GM21619 (cell line): ENCODE results near the gene NEU4.
"Not testable (repeated sequence)": the region's sequence is repeated elsewhere in the genome, so short reads cannot be mapped to it uniquely, and the experiment has no call there.

Experiments used
- ATAC-seq: cut with Tn5 transposase; IDR thresholded peaks from one replicate; pipeline ENCODE4 v1.9.1; 2021; ENCODE audit not compliant: unreplicated experiment

Gene NEU4

GRCh38 chr2:241812730-241813643 lies 4.0 kb downstream of the NEU4 start:
- no peak for ATAC-seq

- ATAC-seq = peak; percentile 48
Measured at GRCh38 chr2:241813644-241814392, 4.8 kb downstream of the NEU4 start.

- ATAC-seq = no peak
Measured at GRCh38 chr2:241814393-241814642, 5.3 kb downstream of the NEU4 start.

- ATAC-seq = no peak
Measured at GRCh38 chr2:241814643-241815476, 5.9 kb downstream of the NEU4 start.

GRCh38 chr2:241815477-241816430 lies 6.8 kb downstream of the NEU4 start:
- no peak for ATAC-seq

GRCh38 chr2:241816431-241817121 lies 7.6 kb downstream of the NEU4 start:
- ATAC-seq = no peak

- no peak for ATAC-seq
Measured at GRCh38 chr2:241817126-241817820, 8.3 kb downstream of the NEU4 start.

GRCh38 chr2:241817821-241818215 lies 8.8 kb downstream of the NEU4 start:
- not testable (repeated sequence) for ATAC-seq

GRCh38 chr2:241818229-241818942 lies 9.4 kb downstream of the NEU4 start:
- ATAC-seq = no peak

- ATAC-seq = no peak
Measured at GRCh38 chr2:241818943-241819270, 9.9 kb downstream of the NEU4 start.

GRCh38 chr2:241819947-241820624 lies 11.1 kb downstream of the NEU4 start:
- ATAC-seq = not testable (repeated sequence)

- no peak for ATAC-seq
Measured at GRCh38 chr2:241820625-241821384, 11.8 kb downstream of the NEU4 start.

- no peak for ATAC-seq
Measured at GRCh38 chr2:241821460-241822263, 12.7 kb downstream of the NEU4 start.

- ATAC-seq = no peak
Measured at GRCh38 chr2:241822264-241822623, 13.3 kb downstream of the NEU4 start.

- not testable (repeated sequence) for ATAC-seq
Measured at GRCh38 chr2:241823531-241824437, 14.8 kb downstream of the NEU4 start.

- no peak for ATAC-seq
Measured at GRCh38 chr2:241827394-241827793, 18.4 kb downstream of the NEU4 start.
